Neuron (in vitro differentiated cells): ENCODE results near the gene FMN1.
"Not testable (repeated sequence)": the region's sequence is repeated elsewhere in the genome, so short reads cannot be mapped to it uniquely, and the experiment has no call there.

Experiments
- H2AFZ ChIP-seq: one replicate; pipeline ENCODE4 v1.6.1; 2013; ENCODE audit warnings: low read depth, mild to moderate bottlenecking, inconsistent platforms, low read length, moderate library complexity
- H3K27me3 ChIP-seq: one replicate; pipeline ENCODE4 v1.6.1; 2013; ENCODE audit warnings: low read length; ENCODE audit not compliant: insufficient read depth
- H3K36me3 ChIP-seq: one replicate; pipeline ENCODE4 v1.6.1; 2013; ENCODE audit warnings: low read length; ENCODE audit not compliant: insufficient read depth
- H3K4me1 ChIP-seq: one replicate; pipeline ENCODE4 v1.6.1; 2013; ENCODE audit warnings: low read length; ENCODE audit not compliant: insufficient read depth
- H3K4me3 ChIP-seq: 2 replicates; pipeline ENCODE4 v1.5.1; 2013; ENCODE audit warnings: mild to moderate bottlenecking, low read length, moderate library complexity
- H3K9me3 ChIP-seq: one replicate; pipeline ENCODE4 v1.6.1; 2013; ENCODE audit warnings: low read length

Gene FMN1

GRCh38 chr15:32956006-32956405 is 238.5 kb downstream of the FMN1 start:
- no peak overlapping the region for H2AFZ ChIP-seq
- H3K4me3 ChIP-seq: no peak overlapping the region
- H3K36me3 ChIP-seq: no peaks in the 10 kb centered on the region
- peaks cover 7% of the 10 kb centered on the region for H3K4me1 ChIP-seq
- no peaks in the 10 kb centered on the region for H3K27me3 ChIP-seq
- H3K9me3 ChIP-seq: no peaks in the 10 kb centered on the region

- no peak overlapping the region for H2AFZ ChIP-seq
- no peaks in the 10 kb centered on the region for H3K36me3 ChIP-seq
- no peak overlapping the region for H3K4me3 ChIP-seq
- H3K9me3 ChIP-seq: no peaks in the 10 kb centered on the region
- peaks cover 7% of the 10 kb centered on the region for H3K4me1 ChIP-seq
- H3K27me3 ChIP-seq: no peaks in the 10 kb centered on the region
Observed at GRCh38 chr15:32953533-32953910, 241.0 kb downstream of the FMN1 start.

GRCh38 chr15:32952901-32953532 is 241.5 kb downstream of the FMN1 start:
- no peaks in the 10 kb centered on the region for H3K27me3 ChIP-seq
- no peak overlapping the region for H3K4me3 ChIP-seq
- H3K36me3 ChIP-seq: no peaks in the 10 kb centered on the region
- H2AFZ ChIP-seq: no peak overlapping the region
- H3K9me3 ChIP-seq: no peaks in the 10 kb centered on the region
- peaks cover 7% of the 10 kb centered on the region for H3K4me1 ChIP-seq

DNA sequence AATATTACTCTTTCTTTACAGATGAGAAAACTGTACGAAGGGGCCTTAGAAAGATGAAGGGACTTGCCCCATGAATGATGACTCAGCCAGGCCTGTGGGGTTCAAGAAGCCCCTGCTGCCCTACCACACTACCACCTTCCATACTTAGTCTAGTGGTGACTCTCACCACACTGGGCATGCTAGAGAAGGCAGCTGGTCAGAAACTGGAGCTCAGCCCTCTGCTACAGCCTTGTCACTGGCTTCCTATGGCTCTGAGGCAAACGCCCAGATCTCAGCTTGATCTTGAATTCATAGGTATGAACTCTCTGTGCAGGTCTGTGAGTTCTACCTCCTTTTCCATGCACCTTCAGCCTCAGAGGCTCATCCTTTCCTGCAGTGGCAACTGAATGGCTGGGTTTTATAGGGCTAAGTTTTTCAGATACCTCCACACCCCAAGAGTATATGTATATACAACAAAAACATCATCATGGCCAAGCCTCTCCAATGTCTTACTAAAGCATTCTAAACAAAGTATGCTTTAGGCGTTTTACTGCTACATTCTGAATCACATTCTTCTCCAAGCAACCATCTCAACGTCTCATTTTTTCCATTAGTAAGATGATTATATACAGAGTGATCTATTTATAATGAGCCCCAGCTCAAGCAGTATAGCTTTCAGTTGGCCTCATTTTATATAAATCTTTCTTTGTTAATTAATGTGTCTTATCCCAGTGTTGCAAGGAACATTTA is 242.6 kb downstream of the FMN1 start:
- Histone ChIP-seq H3K4me3 (no peak overlapping the region), H3K27me3 (no peaks in the 10 kb centered on the region), H2AFZ (no peak overlapping the region), H3K9me3 (no peaks in the 10 kb centered on the region), H3K4me1 (peaks cover 7% of the 10 kb centered on the region), H3K36me3 (no peaks in the 10 kb centered on the region)

DNA sequence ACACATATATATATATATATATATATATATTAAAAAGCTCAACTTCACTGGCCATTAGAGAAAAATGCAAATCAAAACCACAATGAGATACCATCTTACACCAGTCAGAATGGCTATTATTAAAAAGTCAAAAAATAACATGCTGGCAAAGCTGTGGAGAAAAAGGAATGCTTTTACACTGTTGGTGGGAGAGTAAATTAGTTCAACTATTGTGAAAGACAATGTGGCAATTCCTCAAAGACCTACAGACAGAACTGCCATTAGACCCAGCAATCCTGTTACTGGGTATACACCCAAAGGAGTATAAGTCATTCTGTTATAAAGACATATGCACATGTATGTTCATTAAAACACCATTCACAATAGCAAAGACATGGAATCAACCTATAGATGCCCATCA is 244.5 kb downstream of the FMN1 start:
- H3K27me3 ChIP-seq, H3K4me1 ChIP-seq: not testable (repeated sequence)

GRCh38 chr15:32946210-32946609 is 248.3 kb downstream of the FMN1 start:
- no peaks in the 10 kb centered on the region for H3K36me3 ChIP-seq
- no peak overlapping the region for H2AFZ ChIP-seq
- H3K9me3 ChIP-seq: no peaks in the 10 kb centered on the region
- H3K4me3 ChIP-seq: no peak overlapping the region
- no peaks in the 10 kb centered on the region for H3K27me3 ChIP-seq
- no peaks in the 10 kb centered on the region for H3K4me1 ChIP-seq

More for the DNA sequence above, 244.5 kb downstream of the FMN1 start:
- H3K9me3 ChIP-seq, H3K4me3 ChIP-seq, H2AFZ ChIP-seq, H3K36me3 ChIP-seq: not testable (repeated sequence)

GRCh38 chr15:32944431-32944830 is 250.1 kb downstream of the FMN1 start:
- H2AFZ ChIP-seq: no peak overlapping the region
- H3K27me3 ChIP-seq: no peaks in the 10 kb centered on the region

GRCh38 chr15:32943711-32944110 is 250.8 kb downstream of the FMN1 start:
- Histone ChIP-seq H3K4me1 (no peaks in the 10 kb centered on the region), H3K4me3 (no peak overlapping the region), H3K27me3 (no peaks in the 10 kb centered on the region), H2AFZ (no peak overlapping the region), H3K9me3 (no peaks in the 10 kb centered on the region), H3K36me3 (no peaks in the 10 kb centered on the region)

More at GRCh38 chr15:32944431-32944830, 250.1 kb downstream of the FMN1 start:
- no peaks in the 10 kb centered on the region for H3K36me3 ChIP-seq
- H3K4me3 ChIP-seq: no peak overlapping the region
- H3K4me1 ChIP-seq: no peaks in the 10 kb centered on the region
- no peaks in the 10 kb centered on the region for H3K9me3 ChIP-seq

DNA sequence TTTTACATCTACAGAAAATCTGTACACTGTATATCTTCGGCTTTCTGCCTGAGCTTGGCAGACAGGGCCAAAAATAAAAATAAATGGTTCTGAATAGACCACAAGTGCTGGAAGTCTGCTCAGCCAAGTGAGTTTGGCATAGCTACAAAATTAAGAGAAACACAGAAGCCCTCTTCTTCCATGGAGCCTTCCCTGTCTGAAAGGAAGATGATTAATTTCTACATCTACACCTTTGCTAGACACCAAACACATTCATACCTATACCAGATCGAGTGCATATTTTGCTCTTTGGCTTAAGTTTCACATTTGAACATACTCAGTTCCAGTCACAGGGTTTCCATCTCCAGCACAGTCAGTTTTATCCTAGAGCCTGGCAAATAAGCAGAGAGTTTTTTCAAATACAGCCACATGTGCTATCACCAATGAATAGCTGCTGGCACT is 252.1 kb downstream of the FMN1 start:
- Histone ChIP-seq H3K4me1 (no peaks in the 10 kb centered on the region), H3K4me3 (no peak overlapping the region), H2AFZ (no peak overlapping the region), H3K9me3 (no peaks in the 10 kb centered on the region), H3K27me3 (no peaks in the 10 kb centered on the region), H3K36me3 (no peaks in the 10 kb centered on the region)

DNA sequence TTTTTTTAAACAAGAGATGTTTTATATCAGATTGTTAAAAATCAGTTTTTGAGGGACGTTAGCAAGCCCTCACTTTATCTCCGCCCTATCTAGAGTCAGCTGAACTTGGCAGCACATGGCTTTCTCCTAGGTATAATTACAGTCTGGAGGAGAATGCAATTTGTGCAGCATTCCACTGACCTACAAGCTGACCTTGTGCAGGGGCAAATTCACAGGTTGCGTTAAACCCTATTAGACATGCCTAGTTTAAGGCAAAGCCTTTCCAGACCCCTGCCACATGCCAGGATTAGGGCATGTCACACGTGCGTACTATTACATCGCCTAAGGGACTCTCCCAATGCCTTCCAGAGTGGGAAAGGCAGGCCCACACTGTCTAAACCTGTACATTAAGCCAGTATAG is 252.7 kb downstream of the FMN1 start:
- no peaks in the 10 kb centered on the region for H3K9me3 ChIP-seq
- no peaks in the 10 kb centered on the region for H3K36me3 ChIP-seq
- no peak overlapping the region for H3K4me3 ChIP-seq
- H3K4me1 ChIP-seq: no peaks in the 10 kb centered on the region
- no peaks in the 10 kb centered on the region for H3K27me3 ChIP-seq
- H2AFZ ChIP-seq: no peak overlapping the region

- peaks cover 2% of the 10 kb centered on the region for H3K9me3 ChIP-seq
- H3K4me3 ChIP-seq: no peak overlapping the region
- no peaks in the 10 kb centered on the region for H3K4me1 ChIP-seq
- H3K27me3 ChIP-seq: no peaks in the 10 kb centered on the region
- H3K36me3 ChIP-seq: no peaks in the 10 kb centered on the region
- no peak overlapping the region for H2AFZ ChIP-seq
Observed at GRCh38 chr15:32936976-32937375, 257.5 kb downstream of the FMN1 start.

DNA sequence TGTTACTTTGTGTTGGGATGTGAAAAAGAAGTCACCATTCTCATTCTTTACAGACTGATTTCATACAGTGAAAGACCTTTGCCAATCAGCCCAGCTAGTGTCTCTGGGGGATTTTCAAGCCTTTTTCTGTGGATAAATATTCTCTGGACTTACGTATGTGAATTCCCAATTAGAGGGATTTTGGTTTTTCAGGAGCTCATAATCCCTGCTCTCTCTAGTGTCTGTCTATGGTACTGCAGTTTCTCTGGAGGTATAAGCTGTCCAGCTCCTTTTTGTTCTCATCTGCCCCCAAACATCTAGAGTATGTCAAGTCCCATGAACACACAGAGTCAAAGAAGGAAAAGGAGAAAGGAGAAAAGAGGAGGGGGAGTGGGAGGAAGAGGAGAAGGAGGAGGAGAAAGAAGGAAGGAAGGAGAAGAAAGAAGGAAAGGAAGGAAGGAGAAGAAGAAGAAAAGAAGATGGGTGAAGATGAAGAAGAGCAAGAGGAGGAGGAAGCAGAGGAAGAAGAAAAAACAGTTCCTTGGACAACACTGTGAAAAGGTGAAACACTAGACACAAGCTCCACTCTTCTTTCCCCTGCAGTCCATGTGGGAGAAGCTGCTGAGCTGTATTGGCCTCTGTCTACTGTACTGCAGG is 258.1 kb downstream of the FMN1 start:
- H3K4me1 ChIP-seq: no peaks in the 10 kb centered on the region
- H2AFZ ChIP-seq: no peak overlapping the region
- no peaks in the 10 kb centered on the region for H3K27me3 ChIP-seq
- no peaks in the 10 kb centered on the region for H3K36me3 ChIP-seq
- peaks cover 2% of the 10 kb centered on the region for H3K9me3 ChIP-seq
- H3K4me3 ChIP-seq: no peak overlapping the region

GRCh38 chr15:32935139-32935538 is 259.4 kb downstream of the FMN1 start:
- H3K36me3 ChIP-seq: no peaks in the 10 kb centered on the region
- H3K4me1 ChIP-seq: no peaks in the 10 kb centered on the region
- H3K9me3 ChIP-seq: peaks cover 3% of the 10 kb centered on the region
- H3K4me3 ChIP-seq: no peak overlapping the region
- H2AFZ ChIP-seq: no peak overlapping the region
- no peaks in the 10 kb centered on the region for H3K27me3 ChIP-seq
